H1 (cell line): ENCODE data around the gene CCSAP. TPM values are rescaled to one million over a fixed set of nuclear protein-coding genes. Genes with fewer than 3 reads are reported as not detected.

Experiments used
- CTCF ChIA-PET: fragments of 300-600 bp; sonication (Branson Sonifier 250); formaldehyde crosslinking; loops from one replicate; lab custom pipeline; 2021; ENCODE audit not compliant: partially characterized antibody; lab: Charles Lee
- POLR2A ChIA-PET: fragments of 300-600 bp; sonication (Branson Sonifier 250); formaldehyde crosslinking; loops from one replicate; lab custom pipeline; 2021; ENCODE audit warnings: inconsistent platforms; ENCODE audit not compliant: partially characterized antibody; lab: Charles Lee
- DNase-seq, 2 experiments: peaks; one replicate each; pipeline versions ENCODE4 v3.0.0 to v3.0.0-alpha.2; 2010 to 2022; ENCODE audit warnings: low spot score in 2 of 2, low read depth in 1 of 2, mixed read lengths in 1 of 2
- FAIRE-seq: peaks from 2 replicates; lab custom pipeline; 2011; peaks lifted over from hg19 to GRCh38; lab: Jason Lieb, UNC
- H2AFZ ChIP-seq: 2 replicates; pipeline ENCODE4 v1.8.1; 2012; ENCODE audit warnings: low read length, inconsistent platforms
- H2AK5ac ChIP-seq: 2 replicates; pipeline ENCODE4 v1.6.1; 2013; ENCODE audit warnings: low read depth, low read length
- H2BK120ac ChIP-seq: replicated peaks from 2 replicates; pipeline ENCODE3; 2013; ENCODE audit warnings: low read depth, low read length, inconsistent platforms
- H2BK12ac ChIP-seq: 2 replicates; pipeline ENCODE4 v1.6.1; 2013; ENCODE audit warnings: low read depth, low read length
- H2BK15ac ChIP-seq: 2 replicates; pipeline ENCODE4 v1.6.1; 2013; ENCODE audit warnings: low read length
- H2BK20ac ChIP-seq: 2 replicates; pipeline ENCODE4 v1.6.1; 2013; ENCODE audit warnings: low read length
- H2BK5ac ChIP-seq: 2 replicates; pipeline ENCODE4 v1.6.1; 2013; ENCODE audit warnings: low read depth, low read length
- H3K14ac ChIP-seq: 2 replicates; pipeline ENCODE4 v1.6.1; 2013; ENCODE audit warnings: inconsistent platforms; ENCODE audit not compliant: insufficient read length
- H3K18ac ChIP-seq: 2 replicates; pipeline ENCODE4 v1.6.1; 2013; ENCODE audit warnings: low read length; ENCODE audit errors: extremely low read depth
- H3K23ac ChIP-seq: 2 replicates; pipeline ENCODE4 v1.6.1; 2013; ENCODE audit warnings: inconsistent platforms; ENCODE audit not compliant: insufficient read length
- H3K23me2 ChIP-seq: 2 replicates; pipeline ENCODE4 v1.6.1; 2013; ENCODE audit warnings: low read depth, low read length
- H3K27ac ChIP-seq: 2 replicates; pipeline ENCODE4 v1.6.1; 2011; ENCODE audit warnings: low read depth, low read length, inconsistent platforms
- H3K27me3 ChIP-seq, 4 experiments: replicated peaks in 1 of 4; 1 replicate in 1 of 4; 2 replicates in 3 of 4; pipeline versions ENCODE4 v1.6.1 to v1.8.1; 2011 to 2013; ENCODE audit warnings: low read length in 3 of 4, mild to moderate bottlenecking in 3 of 4, inconsistent platforms in 2 of 4, mixed read lengths in 2 of 4, moderate library complexity in 1 of 4; ENCODE audit not compliant: control insufficient read depth in 3 of 4, insufficient read depth in 3 of 4; ENCODE audit errors: extremely low read depth in 1 of 4
- H3K36me3 ChIP-seq, 4 experiments: 2 replicates each; pipeline versions ENCODE4 v1.6.1 to v1.8.1; 2011 to 2013; ENCODE audit warnings: mild to moderate bottlenecking in 4 of 4, low read length in 3 of 4, moderate library complexity in 2 of 4, control low read depth in 1 of 4, inconsistent platforms in 1 of 4; ENCODE audit not compliant: insufficient read depth in 4 of 4, control insufficient read depth in 2 of 4
- H3K4ac ChIP-seq: replicated peaks from 2 replicates; pipeline ENCODE3; 2013; ENCODE audit warnings: low read length, low read depth, mixed read lengths, inconsistent platforms; ENCODE audit not compliant: insufficient read length
- H3K4me1 ChIP-seq, 4 experiments: replicated peaks in 1 of 4; 1 replicate in 1 of 4; 2 replicates in 3 of 4; pipeline versions ENCODE4 v1.6.1 to v1.8.1; 2011 to 2013; ENCODE audit warnings: low read length in 3 of 4, inconsistent platforms in 2 of 4, mixed read lengths in 1 of 4; ENCODE audit not compliant: insufficient read depth in 4 of 4, control insufficient read depth in 3 of 4
- H3K4me2 ChIP-seq, 2 experiments: 2 replicates each; pipeline versions ENCODE4 v1.6.1 to v1.8.1; 2011 to 2013; ENCODE audit warnings: low read depth in 2 of 2, low read length in 2 of 2, control low read depth in 1 of 2, inconsistent platforms in 1 of 2, mild to moderate bottlenecking in 1 of 2; ENCODE audit not compliant: insufficient read depth in 1 of 2
- H3K4me3 ChIP-seq, 4 experiments: fragments of 200-600, 300-600 bp in 1 of 4; sonication (generic), shearing (Covaris generic), sonication (Bioruptor Twin) in 1 of 4; 2 replicates each; pipeline versions ENCODE4 v1.5.1 to v1.8.1; 2011 to 2016; ENCODE audit warnings: low read length in 4 of 4, low read depth in 3 of 4, control low read depth in 2 of 4, inconsistent platforms in 2 of 4, mild to moderate bottlenecking in 2 of 4, mixed read lengths in 1 of 4, moderate library complexity in 1 of 4; ENCODE audit not compliant: insufficient read depth in 2 of 4; ENCODE audit errors: extremely low read depth in 1 of 4
- H3K56ac ChIP-seq: replicated peaks from 2 replicates; pipeline ENCODE3; 2013; ENCODE audit warnings: low read depth, mild to moderate bottlenecking, mixed read lengths, low read length, inconsistent platforms; ENCODE audit not compliant: insufficient read length
- H3K79me1 ChIP-seq: 2 replicates; pipeline ENCODE4 v1.6.1; 2013; ENCODE audit warnings: low read depth, low read length, control low read depth
- H3K79me2 ChIP-seq, 2 experiments: 2 replicates each; pipeline versions ENCODE4 v1.6.1 to v1.8.1; 2012 to 2013; ENCODE audit warnings: low read length in 2 of 2, mild to moderate bottlenecking in 2 of 2, inconsistent platforms in 1 of 2; ENCODE audit not compliant: insufficient read depth in 2 of 2, control insufficient read depth in 1 of 2
- H3K9ac ChIP-seq, 4 experiments: replicated peaks in 1 of 4; 1 replicate in 1 of 4; 2 replicates in 3 of 4; pipeline versions ENCODE4 v1.6.1 to v1.8.1; 2011 to 2013; ENCODE audit warnings: low read depth in 3 of 4, low read length in 3 of 4, control low read depth in 2 of 4, mild to moderate bottlenecking in 2 of 4, moderate library complexity in 2 of 4, inconsistent platforms in 1 of 4; ENCODE audit errors: extremely low read depth in 1 of 4
- H3K9me3 ChIP-seq, 2 experiments: 2 replicates each; pipeline versions ENCODE4 v1.6.1 to v1.8.1; 2012 to 2013; ENCODE audit warnings: mild to moderate bottlenecking in 2 of 2, moderate library complexity in 2 of 2, control low read depth in 1 of 2, inconsistent platforms in 1 of 2, low read depth in 1 of 2, low read length in 1 of 2, mixed read lengths in 1 of 2; ENCODE audit not compliant: insufficient read depth in 2 of 2
- H4K20me1 ChIP-seq, 2 experiments: replicated peaks in 1 of 2; 2 replicates each; pipeline versions ENCODE3 to v1.8.1; 2011 to 2013; ENCODE audit warnings: inconsistent platforms in 2 of 2, low read length in 2 of 2, mild to moderate bottlenecking in 1 of 2; ENCODE audit not compliant: insufficient read depth in 2 of 2, control insufficient read depth in 1 of 2
- H4K5ac ChIP-seq: 2 replicates; pipeline ENCODE4 v1.6.1; 2013; ENCODE audit warnings: low read length, low read depth, mixed read lengths, inconsistent platforms; ENCODE audit not compliant: insufficient read length
- H4K8ac ChIP-seq: 2 replicates; pipeline ENCODE4 v1.8.0; 2013; ENCODE audit warnings: mild to moderate bottlenecking, moderate library complexity, low read length, inconsistent platforms; ENCODE audit not compliant: insufficient read depth; ENCODE audit errors: extremely low read depth
- H4K91ac ChIP-seq: replicated peaks from 2 replicates; pipeline ENCODE3; 2013; ENCODE audit warnings: low read length, mixed read lengths, inconsistent platforms; ENCODE audit not compliant: insufficient read length
- CHD2 ChIP-seq: IDR thresholded peaks from 2 replicates; pipeline ENCODE4 v1.6.1; 2012; ENCODE audit warnings: low read length, improper control_type of control experiment
- HDAC6 ChIP-seq: IDR thresholded peaks from one replicate; pipeline ENCODE4 v1.7.1; 2012; ENCODE audit warnings: low read depth, mild to moderate bottlenecking, inconsistent platforms, low read length, moderate library complexity
- JUN ChIP-seq: IDR thresholded peaks from 2 replicates; pipeline ENCODE4 v1.6.1; 2011; ENCODE audit warnings: low read depth, mild to moderate bottlenecking, improper control_type of control experiment, low read length
- POU5F1 ChIP-seq: IDR thresholded peaks from 2 replicates; pipeline ENCODE4 v1.6.1; 2011; ENCODE audit warnings: low read depth, mild to moderate bottlenecking, low read length, moderate library complexity
- SIN3A ChIP-seq, 2 experiments: IDR thresholded peaks in 1 of 2; conservative IDR thresholded peaks in 1 of 2; 2 replicates each; pipeline ENCODE4 v1.6.1; 2011 to 2012; ENCODE audit warnings: low read length in 2 of 2, improper control_type of control experiment in 1 of 2, low read depth in 1 of 2, mild to moderate bottlenecking in 1 of 2
- TBP ChIP-seq: IDR thresholded peaks from 2 replicates; pipeline ENCODE4 v1.6.1; 2011; ENCODE audit warnings: low read depth, low read length, improper control_type of control experiment
- TCF12 ChIP-seq: IDR thresholded peaks from 2 replicates; pipeline ENCODE4 v1.6.1; 2011; ENCODE audit warnings: low read depth, mild to moderate bottlenecking, low read length
- WGBS, 2 experiments: shearing (Covaris generic) in 1 of 2; methylation state at CpG; one replicate each; pipeline versions ENCODE4 v1.1.6 to v1.1.7; 2013 to 2015; ENCODE audit warnings: low lambda C conversion rate in 2 of 2, mixed read lengths in 2 of 2, inconsistent platforms in 1 of 2, low coverage in 1 of 2, missing lambda C conversion rate in 1 of 2; ENCODE audit not compliant: insufficient replicate concordance in 2 of 2, insufficient coverage in 1 of 2, insufficient read length in 1 of 2; ENCODE audit errors: extremely low coverage in 1 of 2, missing lambda C conversion rate in 1 of 2; 5-methylcytosine and 5-hydroxymethylcytosine counted together
- polyA plus RNA-seq, 7 experiments: library from polyadenylated mRNA; depleted of rRNA in 3 of 7; stranded (reverse) in 5 of 7; unstranded in 2 of 7; fragments of >200 nt in 5 of 7; fragments of 200-250 nt in 2 of 7; gene quantifications; 1 replicate in 5 of 7; 2 replicates in 1 of 7; 4 replicates in 1 of 7; pipeline versions ENCODE4 v1.2.1 to v1.2.3, GENCODE V29; 2011 to 2013; ENCODE audit warnings: missing spikeins in 2 of 7, mixed read lengths in 2 of 7
- total RNA-seq: library from RNA; stranded (reverse); fragmentation: NEBNext Ultra II Directional; extraction: Animal tissue kit (Norgen Biotek cat#: 25700); gene quantifications from 2 replicates; pipeline ENCODE4 v1.2.1, GENCODE V29; 2021

Gene CCSAP
- total and polyA plus RNA-seq, 2 of the 8 experiments (the other 6 are each of a cell fraction or from before 2014, with no cell fraction given) = 3.5 to 17.2 TPM

DNA sequence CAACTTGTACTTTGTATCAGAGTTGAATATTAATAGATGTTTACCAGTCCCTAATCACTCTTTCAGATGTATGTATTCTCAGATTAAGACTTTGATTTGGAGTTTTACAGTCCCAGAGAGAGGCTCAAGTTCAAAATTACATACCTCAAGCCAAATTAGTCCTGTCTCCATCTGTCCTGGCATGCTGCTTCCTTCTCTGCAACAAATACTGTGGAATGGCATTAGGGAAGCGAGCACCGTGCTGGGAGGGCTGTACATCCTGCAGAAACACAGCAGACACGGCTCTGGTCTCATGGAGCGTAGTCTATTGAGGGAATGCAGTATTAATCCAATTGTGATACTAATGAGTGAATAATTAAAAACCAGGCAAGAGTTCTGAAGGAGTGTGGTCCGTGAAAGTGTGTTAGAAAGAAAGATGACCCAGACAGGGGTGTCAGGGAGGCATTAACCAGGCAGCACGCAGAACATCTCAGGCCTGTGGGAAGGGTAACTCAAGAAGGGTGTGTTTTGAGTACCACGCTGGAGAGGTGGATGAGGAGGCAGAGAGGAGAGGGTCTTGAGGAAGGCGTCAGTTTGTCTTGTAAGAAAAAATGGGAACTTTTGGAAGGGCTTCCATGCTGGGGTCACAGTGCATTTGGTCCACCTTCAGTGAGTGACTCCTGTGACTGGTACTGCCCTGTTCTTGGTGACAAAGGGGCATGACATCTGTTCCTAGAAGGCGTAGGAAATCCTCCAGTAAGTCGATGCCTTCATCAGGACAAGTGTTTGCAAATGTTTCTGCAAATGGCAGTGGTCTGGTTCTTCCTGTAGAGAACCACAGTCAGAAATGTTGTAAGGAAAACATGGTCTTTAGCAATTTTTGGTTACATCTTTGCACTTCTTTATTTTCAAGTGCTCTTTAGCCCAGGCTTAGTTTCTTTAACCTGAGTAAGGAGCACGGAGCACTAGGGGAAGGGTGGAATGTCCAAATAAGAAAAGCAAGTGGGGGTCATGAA is 70.4 kb downstream of the CCSAP start:
- Histone ChIP-seq H3K79me1 (peaks cover 15% of the 10 kb centered on the region), H3K14ac (no peak overlapping the region), H3K4me2 (peak overlapping the region; percentile 75 to 94), H3K4me3 (peak overlapping the region; percentile 75 to 91 (median 76); a peak in 7 of 8 replicates), H2BK5ac (no peak overlapping the region), H3K36me3 (no peaks in the 10 kb centered on the region; a peak in 1 of 8 replicates), H3K27me3 (peaks cover 0 to 10% (median 6%) of the 10 kb centered on the region in 4 experiments; a peak in 5 of 7 replicates), H2AFZ (no peak overlapping the region), H4K5ac (no peak overlapping the region), H4K91ac (no peak overlapping the region), H3K27ac (no peak overlapping the region), H2BK120ac (no peak overlapping the region), H3K4ac (no peak overlapping the region), H3K4me1 (peaks cover 3 to 12% (median 8%) of the 10 kb centered on the region in 4 experiments), H3K18ac (no peak overlapping the region), H3K23me2 (no peaks in the 10 kb centered on the region; the same call in 1 of the 2 replicates), H2BK15ac (no peak overlapping the region; the same call in 1 of the 2 replicates), H3K9ac (0 out of 7 replicates have a peak overlapping the region, but pooled peaks of 1 of the 4 experiments have one; percentile 13), H3K79me2 (peaks cover 9 to 56% of the 10 kb centered on the region in 2 experiments), H2BK20ac (no peak overlapping the region), H3K23ac (no peak overlapping the region), H4K20me1 (peaks cover 6 to 9% of the 10 kb centered on the region in 2 experiments), H3K9me3 (no peaks in the 10 kb centered on the region; a peak in 1 of 4 replicates), H2AK5ac (peak overlapping the region; percentile 56; the same call in 1 of the 2 replicates), H4K8ac (no peak overlapping the region), H2BK12ac (no peak overlapping the region), H3K56ac (no peak overlapping the region)
- ChIA-PET CTCF (interaction anchor here (0.6 to 1.7 kb wide), 2 partner anchors 106 to 208 kb away, joined by 3 to 5 read pairs; no protein-coding TSS in a partner anchor), POLR2A (interaction anchor here (1.1 to 1.3 kb wide), 2 partner anchors 13 to 209 kb away, joined by 3 read pairs; no protein-coding TSS in a partner anchor)
- 79% methylated on average over 11 of the region's 11 CpGs; no CpG with 5 or more reads in 1 of the 2 experiments for WGBS, 2 experiments
- FAIRE-seq (no peak), DNase-seq (no peak)
- TF ChIP-seq CHD2 (no peak), SIN3A (conservative IDR thresholded peaks at IDR 0.05 in 1 of 2, IDR thresholded peaks at IDR 0.05 in 1 of 2; ENCODE audit: low read depth in 1 of 2, low read length in 2 of 2) (no peak), TCF12 (no peak), HDAC6 (no peak), JUN (no peak), POU5F1 (no peak), TBP (no peak)
